HepG2 (cell line): ENCODE results near the gene SMARCAD1. TPM values are rescaled to one million over a fixed set of nuclear protein-coding genes. Genes with fewer than 3 reads are reported as not detected.

Source experiments
- ATAC-seq: fragments of 200-7000 bp; cut with Tn5 transposase; 3 replicates; pipeline ENCODE4 v1.9.1; 2020; ENCODE audit warnings: mild to moderate bottlenecking, moderate library complexity
- BruUV-seq: library from RNA; stranded (reverse); fragments of 400-500 nt; replicated peaks from 2 replicates; lab custom pipeline; 2021; lab: Mats Ljungman, UMichigan
- CTCF ChIA-PET: fragments of 300-600 bp; formaldehyde crosslinking; extraction: SDS; loops from one replicate; lab custom pipeline; 2021; ENCODE audit warnings: low total read pairs, inconsistent platforms, low intra/inter-chr PET ratio; lab: Yijun Ruan, JAX
- POLR2A ChIA-PET: fragments of 350-600 bp; sonication (Branson Sonifier 250); formaldehyde crosslinking; loops from one replicate; lab custom pipeline; 2020; ENCODE audit warnings: antibody characterized with exemption, inconsistent platforms; lab: Yijun Ruan, JAX
- DNase-seq: peaks from one replicate; pipeline ENCODE4 v3.0.0-alpha.2; 2015; ENCODE audit warnings: low spot score
- FAIRE-seq: peaks from 3 replicates; lab custom pipeline; 2011; peaks lifted over from hg19 to GRCh38; lab: Jason Lieb, UNC
- H2AFZ ChIP-seq: one replicate; pipeline ENCODE4 v1.6.1; 2011; ENCODE audit warnings: low read length, inconsistent platforms
- H3K27ac ChIP-seq: fragments of 300-600 bp; 3 replicates; pipeline ENCODE4 v1.8.0; 2011; ENCODE audit warnings: mixed run types, mild to moderate bottlenecking, mixed read lengths, low read length, inconsistent platforms; ENCODE audit not compliant: insufficient read depth; ENCODE audit errors: extremely low read length
- H3K27me3 ChIP-seq, 2 experiments: fragments of 200-600 bp in 1 of 2; 2 replicates in 1 of 2; 3 replicates in 1 of 2; pipeline versions ENCODE4 v1.6.0 to v1.8.0; 2011; ENCODE audit warnings: low read length in 2 of 2, mild to moderate bottlenecking in 2 of 2, moderate library complexity in 2 of 2, inconsistent platforms in 1 of 2; ENCODE audit not compliant: insufficient read depth in 2 of 2, control insufficient read depth in 1 of 2
- H3K36me3 ChIP-seq, 2 experiments: fragments of 200-600 bp in 1 of 2; replicated peaks in 1 of 2; 2 replicates in 1 of 2; 3 replicates in 1 of 2; pipeline versions ENCODE4 v1.5.1 to v1.8.0; 2011; ENCODE audit warnings: low read length in 2 of 2, inconsistent platforms in 1 of 2; ENCODE audit not compliant: insufficient read depth in 2 of 2, control insufficient read depth in 1 of 2
- H3K4me1 ChIP-seq: 2 replicates; pipeline ENCODE4 v1.5.1; 2012; ENCODE audit warnings: low read length, inconsistent platforms; ENCODE audit not compliant: insufficient read depth
- H3K4me2 ChIP-seq: 2 replicates; pipeline ENCODE4 v1.6.0; 2011; ENCODE audit warnings: low read depth, low read length, inconsistent platforms
- H3K4me3 ChIP-seq, 3 experiments: fragments of 200-600 bp in 1 of 3; sonication (generic), shearing (Covaris generic) in 1 of 3; replicated peaks in 1 of 3; 2 replicates each; pipeline ENCODE4 v1.5.1; 2011 to 2016; ENCODE audit warnings: low read length in 3 of 3, inconsistent platforms in 2 of 3, low read depth in 2 of 3, mild to moderate bottlenecking in 2 of 3, control low read depth in 1 of 3, mixed read lengths in 1 of 3; ENCODE audit not compliant: insufficient read depth in 1 of 3
- H3K79me2 ChIP-seq: one replicate; pipeline ENCODE4 v1.6.1; 2011; ENCODE audit warnings: low read length, inconsistent platforms; ENCODE audit not compliant: insufficient read depth
- H3K9ac ChIP-seq: 2 replicates; pipeline ENCODE4 v1.6.0; 2011; ENCODE audit warnings: mild to moderate bottlenecking, low read depth, low read length, inconsistent platforms; ENCODE audit not compliant: insufficient read depth
- H3K9me3 ChIP-seq: 2 replicates; pipeline ENCODE4 v1.5.1; 2012; ENCODE audit warnings: mild to moderate bottlenecking, low read length
- H4K20me1 ChIP-seq: 2 replicates; pipeline ENCODE4 v1.6.0; 2011; ENCODE audit warnings: inconsistent platforms, mild to moderate bottlenecking, low read length, moderate library complexity; ENCODE audit not compliant: insufficient read depth
- CHD2 ChIP-seq: IDR thresholded peaks from 2 replicates; pipeline ENCODE4 v1.6.1; 2011; ENCODE audit warnings: low read depth, low read length, improper control_type of control experiment
- RCOR2 ChIP-seq: IDR thresholded peaks from 2 replicates; pipeline ENCODE4 v1.6.1; 2016; ENCODE audit warnings: missing biosample characterization, missing genetic modification reagents
- SNAI1 ChIP-seq: sonication (generic); formaldehyde crosslinking; IDR thresholded peaks from 2 replicates; pipeline ENCODE4 v1.5.0; 2020; ENCODE audit warnings: mild to moderate bottlenecking, missing genetic modification reagents, borderline replicate concordance
- ZBTB7B ChIP-seq: sonication (generic); formaldehyde crosslinking; IDR thresholded peaks from 2 replicates; pipeline ENCODE4 v1.4.0; 2020; ENCODE audit warnings: missing genetic modification reagents
- ZNF570 ChIP-seq: sonication (generic); formaldehyde crosslinking; IDR thresholded peaks from 2 replicates; pipeline ENCODE4 v1.4.0; 2020; ENCODE audit warnings: mild to moderate bottlenecking, missing genetic modification reagents, borderline replicate concordance
- ZNF670 ChIP-seq: sonication (generic); formaldehyde crosslinking; IDR thresholded peaks from 2 replicates; pipeline ENCODE4 v1.8.0; 2022; ENCODE audit warnings: mild to moderate bottlenecking, missing genetic modification reagents, borderline replicate concordance
- ZSCAN21 ChIP-seq: sonication (generic); formaldehyde crosslinking; IDR thresholded peaks from 2 replicates; pipeline ENCODE4 v1.8.0; 2022; ENCODE audit warnings: mild to moderate bottlenecking, missing genetic modification reagents, moderate library complexity, borderline replicate concordance
- WGBS: methylation state at CpG from one replicate; pipeline ENCODE4 v1.1.6; 2017; ENCODE audit warnings: low lambda C conversion rate; 5-methylcytosine and 5-hydroxymethylcytosine counted together
- in situ Hi-C: cut with HindIII; loops from 2 replicates; pipeline ENCODE4 v1.10.0; 2017; ENCODE audit warnings: low pct_unique_long_range_greater_than_20kb; ENCODE audit not compliant: extremely low pct_ligation_motif_present
- intact Hi-C: fragments of 100-400 bp; cut with micrococcal nuclease; formaldehyde crosslinking; loops from one replicate; pipeline ENCODE4 v1.10.0; 2022; ENCODE audit not compliant: unreplicated experiment
- polyA plus RNA-seq, 8 experiments: library from polyadenylated mRNA; depleted of rRNA in 3 of 8; stranded (reverse) in 7 of 8; unstranded in 1 of 8; fragments of >200 nt; fragmentation: Illumina TruSeq in 4 of 8; extraction: Trizol in 4 of 8; gene quantifications; 2 replicates each; pipeline versions ENCODE4 v1.2.1 to v1.2.3, GENCODE V29; 2011 to 2016; ENCODE audit warnings: low read depth in 4 of 8, missing spikeins in 1 of 8, mixed read lengths in 1 of 8; ENCODE audit not compliant: insufficient read depth in 1 of 8
- total RNA-seq, 5 experiments: library from RNA; depleted of rRNA; stranded (reverse); fragments of >200 nt; fragmentation: Illumina TruSeq; extraction: Trizol; gene quantifications; 2 replicates each; pipeline ENCODE4 v1.2.3, GENCODE V29; 2016; ENCODE audit warnings: low read depth in 1 of 5
- TF ChIP-seq, protein P1 (sequence below): sonication (generic); formaldehyde crosslinking; conservative IDR thresholded peaks from 2 replicates; pipeline ENCODE4 v1.8.0; 2022; ENCODE audit warnings: mild to moderate bottlenecking, moderate library complexity, missing genetic modification reagents

Gene SMARCAD1
- total and polyA plus RNA-seq, 2 of the 13 experiments (the other 11 are each of a cell fraction or from before 2014, with no cell fraction given): 18.2 to 35.9 TPM

- DNase-seq (no peak), FAIRE-seq (no peak), ATAC-seq (no peak)
- no peaks in the 10 kb centered on the region for H3K4me1 ChIP-seq
- no peak overlapping the region for H3K4me3 ChIP-seq
- CTCF ChIA-PET: no interaction called here
- H3K27ac ChIP-seq: no peak overlapping the region
- H3K4me2 ChIP-seq: no peak overlapping the region
- intact Hi-C loops: no loop called here
- no peaks in the 10 kb centered on the region for H3K79me2 ChIP-seq
- no peaks in the 10 kb centered on the region for H3K9me3 ChIP-seq
- no peaks in the 10 kb centered on the region for H3K27me3 ChIP-seq
- BruUV-seq: no TSS peak
- POLR2A ChIA-PET: interaction anchor here (1.0 kb wide), 1 partner anchor 31 kb away, joined by 3 read pairs; the partner anchor contains the start of gene SMARCAD1
- WGBS: 67% methylated on average over 2 of the region's 2 CpGs
- H3K9ac ChIP-seq: no peak overlapping the region
- in situ Hi-C loops: no loop called here
- no peak overlapping the region for H2AFZ ChIP-seq
- no peaks in the 10 kb centered on the region for H4K20me1 ChIP-seq
- no peak for TF ChIP-seq ZBTB7B (CRISPR knock-in tag)
- no peak for TF ChIP-seq CHD2
- no peak for TF ChIP-seq ZSCAN21 (CRISPR knock-in tag)
- TF ChIP-seq, protein P1, sequence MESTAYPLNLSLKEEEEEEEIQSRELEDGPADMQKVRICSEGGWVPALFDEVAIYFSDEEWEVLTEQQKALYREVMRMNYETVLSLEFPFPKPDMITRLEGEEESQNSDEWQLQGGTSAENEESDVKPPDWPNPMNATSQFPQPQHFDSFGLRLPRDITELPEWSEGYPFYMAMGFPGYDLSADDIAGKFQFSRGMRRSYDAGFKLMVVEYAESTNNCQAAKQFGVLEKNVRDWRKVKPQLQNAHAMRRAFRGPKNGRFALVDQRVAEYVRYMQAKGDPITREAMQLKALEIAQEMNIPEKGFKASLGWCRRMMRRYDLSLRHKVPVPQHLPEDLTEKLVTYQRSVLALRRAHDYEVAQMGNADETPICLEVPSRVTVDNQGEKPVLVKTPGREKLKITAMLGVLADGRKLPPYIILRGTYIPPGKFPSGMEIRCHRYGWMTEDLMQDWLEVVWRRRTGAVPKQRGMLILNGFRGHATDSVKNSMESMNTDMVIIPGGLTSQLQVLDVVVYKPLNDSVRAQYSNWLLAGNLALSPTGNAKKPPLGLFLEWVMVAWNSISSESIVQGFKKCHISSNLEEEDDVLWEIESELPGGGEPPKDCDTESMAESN (CRISPR knock-in tag): no peak
- TF ChIP-seq ZNF670 (CRISPR knock-in tag): no peak
- TF ChIP-seq RCOR2: no peak
- TF ChIP-seq ZNF570 (CRISPR knock-in tag): no peak
- H3K36me3 ChIP-seq: peaks cover 9 to 65% of the 10 kb centered on the region in 2 experiments
These were observed 30.5 kb downstream of the SMARCAD1 start for GRCh38 chr4:94238160-94238559.

- H3K27me3 ChIP-seq: no peaks in the 10 kb centered on the region
- no peak for TF ChIP-seq SNAI1 (CRISPR knock-in tag)
- TF ChIP-seq, all 625 proteins: peak for 0
- no peaks in the 10 kb centered on the region for H3K9me3 ChIP-seq
- DNase-seq (no peak), ATAC-seq (no peak), FAIRE-seq (no peak)
- no peaks in the 10 kb centered on the region for H3K79me2 ChIP-seq
- H3K27ac ChIP-seq: no peak overlapping the region
- in situ Hi-C loops (no loop called here), intact Hi-C loops (no loop called here)
- POLR2A ChIA-PET: no interaction called here
- H3K4me3 ChIP-seq: no peak overlapping the region
- H4K20me1 ChIP-seq: no peaks in the 10 kb centered on the region
- H3K4me1 ChIP-seq: no peaks in the 10 kb centered on the region
- no peak overlapping the region for H3K9ac ChIP-seq
- H2AFZ ChIP-seq: no peak overlapping the region
- H3K36me3 ChIP-seq: peaks cover 11 to 65% of the 10 kb centered on the region in 2 experiments
- CTCF ChIA-PET: no interaction called here
- no TSS peak for BruUV-seq
- H3K4me2 ChIP-seq: no peak overlapping the region
These were observed 32.7 kb downstream of the SMARCAD1 start for GRCh38 chr4:94240384-94240783.
